SH-SY5Y (cell line): ENCODE results near the gene SERPINB11.

Source experiments
- GATA2 ChIP-seq: IDR thresholded peaks from 2 replicates; pipeline ENCODE4 v1.6.1; 2011; ENCODE audit warnings: mild to moderate bottlenecking, low read depth, low read length
- GATA3 ChIP-seq: IDR thresholded peaks from 2 replicates; pipeline ENCODE4 v1.6.1; 2011; ENCODE audit warnings: low read depth, mild to moderate bottlenecking, low read length, moderate library complexity

DNA sequence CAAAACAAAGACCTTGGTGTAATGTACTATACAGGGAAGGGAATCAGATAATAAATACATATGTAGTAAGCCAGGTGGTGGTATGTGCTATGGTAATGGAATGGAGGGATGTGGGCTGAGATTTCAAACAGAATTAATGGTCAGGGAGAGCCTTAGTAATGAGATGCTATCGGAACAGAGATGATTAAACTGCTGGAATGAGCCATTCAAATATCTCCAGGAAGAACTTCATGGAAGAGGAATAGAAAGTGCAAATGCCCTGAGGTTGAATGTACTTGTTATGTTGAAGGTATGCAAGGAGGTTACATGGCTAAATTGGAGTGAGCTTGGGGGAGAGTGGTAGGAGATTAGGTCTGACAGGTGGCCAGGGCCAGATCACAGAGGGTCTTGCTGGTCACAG lies 5.1 kb downstream of the SERPINB11 start:
- TF ChIP-seq GATA3: no peak
- TF ChIP-seq GATA2: no peak
